ENCODE results near the gene SPC25. TPM values are rescaled to one million over a fixed set of nuclear protein-coding genes. Genes with fewer than 3 reads are reported as not detected.

The SPC25 gene
- total and polyA plus RNA-seq, 2 of the 13 experiments (the other 11 are each of a cell fraction or from before 2014, with no cell fraction given), result 11.3 to 26.5 TPM

- TF ChIP-seq POLR2G (IDR thresholded peaks at IDR 0.05; ENCODE audit: low read depth, low read length) (no peak), HMGXB3 (CRISPR knock-in tag; IDR thresholded peaks at IDR 0.05; ENCODE audit: borderline replicate concordance) (no peak), ZNF772 (CRISPR knock-in tag; IDR thresholded peaks at IDR 0.05) (no peak), ZNF354B (CRISPR knock-in tag; IDR thresholded peaks at IDR 0.05) (no peak), MIXL1 (CRISPR knock-in tag; IDR thresholded peaks at IDR 0.05) (no peak), ZBTB46 (CRISPR knock-in tag; IDR thresholded peaks at IDR 0.05; ENCODE audit: borderline replicate concordance) (no peak), ZNF615 (CRISPR knock-in tag; IDR thresholded peaks at IDR 0.05; ENCODE audit: borderline replicate concordance) (no peak), ZNF281 (CRISPR knock-in tag; IDR thresholded peaks at IDR 0.05; ENCODE audit: borderline replicate concordance) (no peak), BCL3 (CRISPR knock-in tag; IDR thresholded peaks at IDR 0.05) (no peak), ZNF816 (CRISPR knock-in tag; IDR thresholded peaks at IDR 0.05; ENCODE audit: borderline replicate concordance) (no peak), PCBP1 (IDR thresholded peaks at IDR 0.05; ENCODE audit: borderline replicate concordance, low read depth, low read length) (no peak), ZNF75D (CRISPR knock-in tag; IDR thresholded peaks at IDR 0.05; ENCODE audit: borderline replicate concordance) (no peak), PCBP2 (optimal IDR thresholded peaks at IDR 0.05; ENCODE audit: low read depth, low read length, poor library complexity, severe bottlenecking) (no peak), SMAD1 (CRISPR knock-in tag; IDR thresholded peaks at IDR 0.05; ENCODE audit: borderline replicate concordance, low read depth) (no peak), ZNF501 (CRISPR knock-in tag; IDR thresholded peaks at IDR 0.05) (0 out of 2 replicates have a peak, but pooled peaks have one; percentile 20), ZNF224 (CRISPR knock-in tag; IDR thresholded peaks at IDR 0.05) (no peak)
Observed at GRCh38 chr2:168849610-168850009, 40.6 kb downstream of the SPC25 start (continued).

Data from HepG2 (cell line).